Brain pericyte (primary cell): Measurements from ENCODE around the gene CDH5.
"Not testable (repeated sequence)": the region's sequence is repeated elsewhere in the genome, so short reads cannot be mapped to it uniquely, and the experiment has no call there.

ENCODE experiments used
- DNase-seq: peaks from one replicate; pipeline ENCODE4 v3.0.0-alpha.2; 2012; ENCODE audit warnings: low read depth, low spot score

The CDH5 gene

GRCh38 chr16:66435896-66436295, 69.4 kb downstream of the CDH5 start:
- no peak for DNase-seq

- no peak for DNase-seq
Measured at GRCh38 chr16:66437391-66437945, 71.0 kb downstream of the CDH5 start.

- DNase-seq: no peak
Measured at GRCh38 chr16:66438536-66438935, 72.0 kb downstream of the CDH5 start.

GRCh38 chr16:66439051-66439730, 72.7 kb downstream of the CDH5 start:
- no peak for DNase-seq

- no peak for DNase-seq
Measured at GRCh38 chr16:66440271-66440802, 73.8 kb downstream of the CDH5 start.

- no peak for DNase-seq
Measured at GRCh38 chr16:66440970-66441369, 74.5 kb downstream of the CDH5 start.

- DNase-seq: no peak
Measured at GRCh38 chr16:66441586-66442375, 75.3 kb downstream of the CDH5 start.

- no peak for DNase-seq
Measured at GRCh38 chr16:66442502-66443268, 76.2 kb downstream of the CDH5 start.

- no peak for DNase-seq
Measured at GRCh38 chr16:66443269-66443652, 76.8 kb downstream of the CDH5 start.

- DNase-seq: no peak
Measured at GRCh38 chr16:66444049-66444481, 77.6 kb downstream of the CDH5 start.

GRCh38 chr16:66446737-66447136, 80.2 kb downstream of the CDH5 start:
- no peak for DNase-seq

- no peak for DNase-seq
Measured at GRCh38 chr16:66447491-66447890, 81.0 kb downstream of the CDH5 start.

GRCh38 chr16:66451548-66451947, 85.1 kb downstream of the CDH5 start:
- DNase-seq: no peak

- DNase-seq: not testable (repeated sequence)
Measured at GRCh38 chr16:66453230-66453629, 86.7 kb downstream of the CDH5 start.
